ENCODE measurements around the gene SLC6A6.
"Not testable (repeated sequence)": the region's sequence is repeated elsewhere in the genome, so short reads cannot be mapped to it uniquely, and the experiment has no call there.

SLC6A6 gene

GRCh38 chr3:14508966-14509795 is 106.8 kb downstream of the SLC6A6 start:
- DNase-seq: peak; percentile 65

GRCh38 chr3:14509796-14510100 is 107.3 kb downstream of the SLC6A6 start:
- no peak for DNase-seq

GRCh38 chr3:14510838-14511622 is 108.6 kb downstream of the SLC6A6 start:
- DNase-seq: no peak

- no peak for DNase-seq
These were observed 109.3 kb downstream of the SLC6A6 start for GRCh38 chr3:14511623-14512280.

- DNase-seq: no peak
These were observed 110.0 kb downstream of the SLC6A6 start for GRCh38 chr3:14512281-14512941.

- no peak for DNase-seq
These were observed 110.5 kb downstream of the SLC6A6 start for GRCh38 chr3:14512942-14513327.

- DNase-seq: no peak
These were observed 111.3 kb downstream of the SLC6A6 start for GRCh38 chr3:14513566-14514322.

- no peak for DNase-seq
These were observed 111.9 kb downstream of the SLC6A6 start for GRCh38 chr3:14514323-14514720.

- not testable (repeated sequence) for DNase-seq
These were observed 113.1 kb downstream of the SLC6A6 start for GRCh38 chr3:14515526-14515925.

- no peak for DNase-seq
These were observed 114.4 kb downstream of the SLC6A6 start for GRCh38 chr3:14516738-14517345.

GRCh38 chr3:14517601-14518431 is 115.4 kb downstream of the SLC6A6 start:
- no peak for DNase-seq

- no peak for DNase-seq
These were observed 116.0 kb downstream of the SLC6A6 start for GRCh38 chr3:14518432-14518802.

GRCh38 chr3:14518893-14519292 is 116.5 kb downstream of the SLC6A6 start:
- DNase-seq: no peak

GRCh38 chr3:14519406-14519805 is 117.0 kb downstream of the SLC6A6 start:
- no peak for DNase-seq

GRCh38 chr3:14520149-14520548 is 117.7 kb downstream of the SLC6A6 start:
- no peak for DNase-seq

- no peak for DNase-seq
These were observed 118.6 kb downstream of the SLC6A6 start for GRCh38 chr3:14520967-14521366.

- no peak for DNase-seq
These were observed 119.2 kb downstream of the SLC6A6 start for GRCh38 chr3:14521611-14522010.

GRCh38 chr3:14522129-14522691 is 119.8 kb downstream of the SLC6A6 start:
- DNase-seq: no peak

GRCh38 chr3:14522768-14523167 is 120.4 kb downstream of the SLC6A6 start:
- DNase-seq: no peak

GRCh38 chr3:14523792-14524191 is 121.4 kb downstream of the SLC6A6 start:
- no peak for DNase-seq

GRCh38 chr3:14524311-14524711 is 121.9 kb downstream of the SLC6A6 start:
- no peak for DNase-seq

All from T-helper 9 cell (primary cell).